GM19397 (cell line): Measurements from ENCODE around the gene TLDC2.
A peak's percentile ranks its signal among the peaks of the same experiment; 100 is the strongest.

ENCODE experiments used
- ATAC-seq: cut with Tn5 transposase; IDR thresholded peaks from one replicate; pipeline ENCODE4 v1.9.1; 2021; ENCODE audit warnings: mild to moderate bottlenecking, moderate library complexity; ENCODE audit not compliant: unreplicated experiment

Gene TLDC2

GRCh38 chr20:36849333-36850065 lies 26.4 kb upstream of the TLDC2 start:
- no peak for ATAC-seq

DNA sequence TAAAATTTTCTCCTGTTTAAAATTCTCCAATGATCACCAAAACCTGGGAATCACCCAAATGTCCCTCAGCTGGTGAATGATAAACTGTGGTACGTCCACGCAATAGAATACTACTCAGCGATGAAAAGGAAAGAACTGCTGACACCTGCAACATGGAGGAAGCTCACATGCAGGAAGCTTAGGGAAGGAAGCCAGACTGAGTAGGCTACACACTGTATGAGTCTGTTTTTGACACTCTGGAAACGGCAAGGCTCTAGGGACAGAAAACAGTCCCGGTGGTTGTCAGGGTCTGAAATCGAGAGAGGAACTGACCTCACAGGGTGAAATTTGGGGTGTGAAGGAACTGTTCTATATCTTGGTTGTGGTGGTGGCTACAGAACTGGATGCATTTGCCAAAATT lies 25.2 kb upstream of the TLDC2 start:
- no peak for ATAC-seq

DNA sequence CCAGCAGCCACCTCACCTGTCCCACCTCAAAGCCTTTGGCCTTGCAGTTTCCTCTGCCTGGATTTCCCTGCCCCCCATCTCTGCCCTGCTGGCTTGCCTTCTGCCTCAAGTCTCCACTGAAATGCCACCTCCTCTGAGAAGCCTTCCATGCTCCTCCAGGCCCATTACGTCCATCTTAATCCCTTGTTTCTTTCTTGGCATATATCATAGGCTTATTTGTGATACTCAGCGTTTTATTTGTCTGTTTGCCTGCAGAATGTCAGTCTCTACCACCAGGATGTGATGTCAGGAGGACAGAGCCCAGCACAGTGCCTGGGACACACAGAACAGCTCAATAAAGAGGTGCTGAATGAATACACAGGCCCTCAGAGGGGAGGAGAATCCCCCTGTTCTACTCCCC lies 24.4 kb upstream of the TLDC2 start:
- ATAC-seq: no peak

DNA sequence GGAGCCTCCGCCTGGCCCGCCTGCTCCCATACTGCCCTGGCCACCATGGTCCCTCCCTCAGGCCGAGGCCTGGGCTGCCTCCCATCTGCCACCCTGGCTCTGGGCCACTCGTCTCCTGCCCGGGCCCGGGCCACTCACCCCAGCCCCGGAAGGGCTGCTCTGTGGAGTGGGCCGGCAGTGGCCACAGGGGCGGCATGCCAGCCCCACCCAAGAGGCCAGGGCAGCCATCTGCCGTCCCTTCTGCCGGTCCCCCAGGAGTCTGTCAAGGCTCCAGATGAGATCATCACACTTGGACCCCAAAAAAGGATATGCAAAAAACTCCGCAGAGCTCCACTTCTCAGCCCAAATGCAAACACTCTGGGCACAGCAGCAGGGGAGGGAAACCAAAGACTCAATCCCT lies 23.8 kb upstream of the TLDC2 start:
- no peak for ATAC-seq

GRCh38 chr20:36854348-36855240 lies 21.3 kb upstream of the TLDC2 start:
- ATAC-seq: no peak

- no peak for ATAC-seq
These were observed 20.7 kb upstream of the TLDC2 start for GRCh38 chr20:36855241-36855657.

- no peak for ATAC-seq
These were observed 19.7 kb upstream of the TLDC2 start for GRCh38 chr20:36856195-36856594.

GRCh38 chr20:36856691-36857635 lies 19.0 kb upstream of the TLDC2 start:
- ATAC-seq: no peak

DNA sequence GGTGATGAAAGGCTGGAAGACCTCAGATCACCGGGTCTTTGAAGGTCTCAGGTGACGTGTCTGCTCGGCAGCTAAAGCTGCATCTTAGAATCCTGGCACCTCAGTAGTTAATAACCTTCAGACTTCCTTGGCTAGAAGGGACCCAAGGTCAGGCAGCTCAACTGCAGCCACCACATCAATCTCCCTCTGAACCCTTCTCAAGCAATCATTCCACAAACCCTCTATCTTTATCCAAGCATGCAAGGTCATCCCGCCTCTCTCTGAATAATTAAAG lies 16.7 kb upstream of the TLDC2 start:
- ATAC-seq: no peak

DNA sequence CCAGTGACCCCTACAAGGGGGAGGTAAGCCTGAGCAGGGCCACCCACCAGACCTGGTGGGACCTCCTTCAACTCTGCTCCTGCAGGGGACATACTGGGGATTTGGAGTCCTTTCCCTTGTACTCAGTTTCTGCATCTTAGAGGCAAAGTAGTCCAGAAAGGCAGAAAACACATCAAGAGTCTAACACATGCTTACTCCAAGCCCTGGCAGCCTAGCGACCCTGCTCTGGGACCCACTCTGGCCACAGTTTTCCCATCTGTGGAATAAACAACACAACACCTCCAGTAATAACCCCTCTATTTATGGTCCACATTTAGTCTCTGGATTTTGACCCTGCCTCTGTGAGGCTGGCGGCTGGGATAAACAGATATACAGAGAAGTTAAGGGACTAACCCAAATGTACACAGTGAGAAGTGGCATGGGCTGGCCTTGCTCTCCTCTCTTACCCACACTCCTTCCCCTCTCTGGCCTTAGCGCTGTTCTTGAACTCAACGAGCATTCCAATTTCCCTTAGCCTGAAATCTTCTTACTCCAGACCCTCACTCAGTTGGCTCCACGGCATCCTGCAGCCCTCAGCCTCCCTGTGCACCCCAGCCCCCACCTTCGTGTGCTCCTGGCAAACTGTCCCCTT lies 16.1 kb upstream of the TLDC2 start:
- ATAC-seq: no peak

- ATAC-seq: no peak
These were observed 15.6 kb upstream of the TLDC2 start for GRCh38 chr20:36860339-36860738.

DNA sequence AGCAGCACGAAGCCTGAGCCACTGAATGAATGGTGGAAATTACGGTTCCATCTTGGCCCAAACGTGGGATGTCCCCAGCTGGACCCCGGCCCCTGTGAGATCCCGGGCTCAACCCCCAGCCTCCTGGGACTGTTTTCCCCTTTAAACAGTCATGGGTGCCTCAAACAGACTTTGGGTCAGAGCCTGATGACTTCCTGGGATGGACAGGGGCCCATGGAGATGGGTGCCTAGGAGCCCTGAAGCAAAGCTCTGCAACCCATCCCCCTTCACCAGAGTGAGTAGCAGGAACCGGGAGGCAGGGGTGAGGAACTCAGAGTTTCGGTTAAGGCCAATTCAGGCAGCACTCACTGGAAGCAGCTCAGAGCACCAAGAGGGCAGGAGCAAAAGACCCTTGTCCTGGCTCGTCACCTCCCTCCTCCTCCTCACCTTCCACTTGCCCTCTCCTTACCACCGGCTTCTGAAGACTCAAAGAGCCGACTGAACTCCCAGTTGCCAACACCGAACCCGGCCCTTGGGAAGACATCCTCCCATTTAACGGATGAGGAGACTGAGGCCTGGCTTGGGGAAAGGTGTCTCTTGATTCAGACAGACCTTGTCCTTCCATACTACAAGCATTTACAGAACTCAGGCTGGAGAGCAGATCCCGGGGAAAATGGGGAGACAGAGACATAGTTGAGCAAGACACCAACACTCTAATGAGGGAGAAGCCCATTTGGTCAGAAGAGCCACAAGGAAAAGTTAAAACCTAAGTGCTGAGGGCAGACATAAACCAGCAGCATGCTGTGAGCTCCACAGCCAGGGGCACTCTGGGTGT lies 14.9 kb upstream of the TLDC2 start:
- ATAC-seq: no peak

DNA sequence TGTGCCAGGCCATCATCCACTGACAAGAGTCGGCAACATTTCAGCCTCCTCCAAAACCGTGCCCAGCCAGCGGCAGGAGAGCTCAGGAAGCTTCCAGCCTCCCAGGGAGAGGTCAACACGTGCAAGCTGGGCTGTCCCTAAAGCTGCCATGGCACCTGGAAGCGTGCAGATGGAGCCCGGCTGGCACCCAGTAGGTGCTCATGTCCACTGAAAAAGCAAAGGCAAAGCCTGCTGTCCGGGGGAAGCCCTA lies 14.4 kb upstream of the TLDC2 start:
- no peak for ATAC-seq

DNA sequence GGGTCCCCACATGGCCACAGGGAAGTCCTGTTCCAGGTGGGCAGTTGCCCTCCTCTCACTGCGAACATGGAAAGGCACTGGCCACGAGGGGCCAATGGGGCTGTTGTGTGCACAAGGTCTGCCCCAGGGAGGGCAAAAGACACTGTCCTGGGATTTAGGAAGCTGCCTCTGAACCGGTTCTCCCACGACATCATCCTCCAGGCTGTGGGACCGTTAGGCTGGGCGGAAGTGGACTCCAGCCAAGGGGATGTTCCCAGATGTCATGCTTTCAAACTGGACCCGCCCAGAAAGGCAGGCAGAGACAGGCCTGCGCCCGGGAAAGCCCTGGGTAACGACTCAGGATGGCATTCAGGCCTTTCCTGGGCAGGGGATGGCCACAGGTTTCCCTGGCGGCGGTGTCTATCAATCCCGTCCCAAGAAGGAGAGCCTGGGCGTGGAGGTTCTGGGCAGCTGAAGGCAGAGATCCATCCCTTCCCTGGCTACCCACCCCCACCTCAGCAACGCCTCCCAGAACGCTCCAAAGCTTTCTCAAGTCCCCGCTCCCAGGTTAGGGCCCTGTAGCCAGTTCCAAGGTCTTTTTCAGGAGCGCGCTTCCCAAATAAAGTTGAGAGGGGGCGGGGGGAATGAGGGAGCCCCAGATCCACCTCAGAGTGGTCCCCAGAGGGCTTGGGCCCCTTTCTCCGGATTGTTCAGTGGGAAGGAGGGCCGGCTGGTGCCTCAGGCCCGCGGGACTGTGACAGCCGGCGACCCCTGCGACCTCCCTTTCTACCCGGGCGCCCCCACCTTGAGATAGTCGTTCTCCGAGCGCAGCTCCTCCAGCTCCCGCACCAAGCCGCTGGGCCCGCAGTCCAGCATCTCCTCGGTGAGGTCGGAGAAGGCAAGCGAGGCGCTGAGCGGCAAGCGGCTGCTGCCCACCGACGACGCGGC lies 13.8 kb upstream of the TLDC2 start:
- no peak for ATAC-seq

DNA sequence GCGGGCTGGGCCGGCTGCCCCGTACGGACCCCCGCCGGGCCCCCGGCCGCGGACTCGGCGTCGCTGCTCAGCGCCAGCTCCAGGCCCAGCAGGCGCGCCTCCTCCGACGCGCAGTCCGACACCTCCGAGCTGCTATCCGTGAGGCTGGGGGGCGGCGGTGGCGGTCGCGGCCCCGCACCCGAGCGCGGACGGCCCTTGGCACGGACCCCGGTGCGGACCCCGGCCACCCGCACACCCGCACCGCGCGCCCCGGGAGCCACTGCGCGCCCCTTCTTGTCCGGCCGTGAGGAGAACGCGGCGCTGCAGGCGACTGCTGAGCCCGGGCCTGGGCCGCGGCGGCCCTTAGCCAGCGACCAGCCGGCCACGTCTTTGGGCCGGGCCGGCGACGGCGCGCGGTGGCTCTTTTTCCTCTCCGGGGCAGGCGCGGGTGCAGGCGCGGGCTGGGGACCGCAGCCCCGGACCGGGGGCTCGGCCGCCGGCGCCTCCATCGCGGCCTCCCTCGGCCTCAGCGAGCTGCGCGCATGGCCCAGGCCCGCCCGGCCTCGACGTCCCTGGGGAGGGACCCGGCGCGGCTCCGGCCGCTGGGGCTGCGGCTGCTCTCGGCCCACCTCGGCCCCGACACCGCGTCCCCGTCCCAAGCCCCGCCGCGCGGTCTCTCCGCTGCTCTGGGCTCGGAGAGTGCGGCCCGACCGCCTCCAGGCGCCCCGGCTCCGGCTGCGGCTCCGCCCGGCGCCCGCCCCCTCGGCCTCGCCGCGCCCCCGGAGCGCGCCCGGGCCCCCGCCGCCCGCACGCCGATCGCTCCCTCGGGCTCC lies 12.9 kb upstream of the TLDC2 start:
- peak; percentile 56 for ATAC-seq

- no peak for ATAC-seq
These were observed 10.7 kb upstream of the TLDC2 start for GRCh38 chr20:36865076-36865860.

DNA sequence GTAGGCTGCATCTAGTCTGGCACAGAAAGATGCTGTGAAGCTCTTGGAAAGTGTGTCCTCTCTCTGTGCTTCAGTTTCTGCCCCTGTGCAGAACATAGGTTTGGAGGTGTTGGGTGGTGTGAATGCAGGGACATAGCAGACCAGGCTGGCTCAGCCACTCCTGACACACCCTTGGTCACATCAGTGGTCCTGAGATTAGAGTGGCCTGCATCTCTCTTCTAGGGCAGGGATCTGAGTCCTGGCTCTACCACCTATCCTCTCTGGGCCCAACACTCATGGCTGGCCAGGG lies 10.1 kb upstream of the TLDC2 start:
- no peak for ATAC-seq

DNA sequence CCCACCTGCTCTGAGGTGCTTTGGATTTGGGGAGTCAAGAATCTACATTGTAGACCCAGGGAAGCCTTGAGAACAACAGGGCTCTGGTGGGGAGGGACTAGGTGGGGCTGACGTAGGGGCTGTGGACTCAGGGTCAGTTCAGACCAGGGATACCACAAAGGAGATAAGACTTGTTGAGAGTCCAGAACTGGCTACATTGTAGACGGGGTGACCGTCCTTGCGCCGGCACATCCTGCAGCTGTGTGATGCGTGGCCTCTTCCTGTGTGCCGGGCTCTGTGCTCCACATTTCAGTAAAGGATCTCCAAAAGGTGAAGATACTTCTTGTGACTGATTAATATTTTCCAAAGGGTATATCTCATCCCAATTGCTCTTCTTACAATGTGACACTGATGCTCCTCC lies 9.8 kb upstream of the TLDC2 start:
- no peak for ATAC-seq
